Effector memory CD4-positive, alpha-beta T cell (primary cell): ENCODE measurements around the gene SEMA5B.

Experiments
- DNase-seq, 3 donors: peaks; one replicate each; pipeline ENCODE4 v3.0.0-alpha.2; 2020
- H3K27ac ChIP-seq: 2 replicates; pipeline ENCODE4 v1.7.0; 2013; ENCODE audit warnings: mild to moderate bottlenecking, low read length, moderate library complexity; ENCODE audit not compliant: insufficient read depth, poor library complexity, severe bottlenecking
- H3K27me3 ChIP-seq: replicated peaks from 2 replicates; pipeline ENCODE4 v1.7.0; 2013; ENCODE audit warnings: mild to moderate bottlenecking, low read length; ENCODE audit not compliant: insufficient read depth, control insufficient read depth, poor library complexity, severe bottlenecking
- H3K36me3 ChIP-seq: 2 replicates; pipeline ENCODE4 v1.7.0; 2013; ENCODE audit warnings: mild to moderate bottlenecking, low read length, moderate library complexity; ENCODE audit not compliant: control insufficient read depth, insufficient read depth
- H3K4me1 ChIP-seq: 2 replicates; pipeline ENCODE4 v1.7.0; 2013; ENCODE audit warnings: low read length, mild to moderate bottlenecking; ENCODE audit not compliant: control insufficient read depth, insufficient read depth, poor library complexity, severe bottlenecking
- H3K4me3 ChIP-seq: 2 replicates; pipeline ENCODE4 v1.7.0; 2013; ENCODE audit warnings: low read length, low read depth, mild to moderate bottlenecking; ENCODE audit not compliant: insufficient read depth, poor library complexity, severe bottlenecking
- H3K9me3 ChIP-seq: 2 replicates; pipeline ENCODE4 v1.7.0; 2013; ENCODE audit warnings: mild to moderate bottlenecking, low read length, moderate library complexity; ENCODE audit not compliant: control insufficient read depth

SEMA5B gene

GRCh38 chr3:123058505-123058904, 30.9 kb upstream of the SEMA5B start:
- Histone ChIP-seq H3K27ac (no peak overlapping the region), H3K9me3 (no peaks in the 10 kb centered on the region), H3K4me3 (no peak overlapping the region), H3K27me3 (no peaks in the 10 kb centered on the region), H3K36me3 (no peaks in the 10 kb centered on the region), H3K4me1 (no peaks in the 10 kb centered on the region)
- no peak for DNase-seq

- Histone ChIP-seq H3K4me3 (no peak overlapping the region), H3K27me3 (no peaks in the 10 kb centered on the region), H3K36me3 (no peaks in the 10 kb centered on the region), H3K27ac (no peak overlapping the region), H3K9me3 (no peaks in the 10 kb centered on the region), H3K4me1 (no peaks in the 10 kb centered on the region)
- no peak for DNase-seq
Observed at GRCh38 chr3:123055352-123055751, 27.8 kb upstream of the SEMA5B start.

- DNase-seq: no peak
- Histone ChIP-seq H3K27ac (no peak overlapping the region), H3K27me3 (no peaks in the 10 kb centered on the region), H3K4me3 (no peak overlapping the region), H3K9me3 (no peaks in the 10 kb centered on the region), H3K4me1 (no peaks in the 10 kb centered on the region), H3K36me3 (no peaks in the 10 kb centered on the region)
Observed at GRCh38 chr3:123054931-123055330, 27.4 kb upstream of the SEMA5B start.

- no peak for DNase-seq
Observed at GRCh38 chr3:123054109-123054778, 26.7 kb upstream of the SEMA5B start.

GRCh38 chr3:123053107-123053506, 25.5 kb upstream of the SEMA5B start:
- no peak overlapping the region for H3K4me3 ChIP-seq
- H3K4me1 ChIP-seq: no peaks in the 10 kb centered on the region
- H3K27me3 ChIP-seq: no peaks in the 10 kb centered on the region
- no peaks in the 10 kb centered on the region for H3K36me3 ChIP-seq
- H3K9me3 ChIP-seq: no peaks in the 10 kb centered on the region
- DNase-seq: no peak
- H3K27ac ChIP-seq: no peak overlapping the region

More at GRCh38 chr3:123054109-123054778, 26.7 kb upstream of the SEMA5B start:
- Histone ChIP-seq H3K4me1 (no peaks in the 10 kb centered on the region), H3K27ac (no peak overlapping the region), H3K9me3 (no peaks in the 10 kb centered on the region), H3K27me3 (no peaks in the 10 kb centered on the region), H3K4me3 (no peak overlapping the region), H3K36me3 (no peaks in the 10 kb centered on the region)

GRCh38 chr3:123050666-123051065, 23.1 kb upstream of the SEMA5B start:
- H3K27ac ChIP-seq: no peak overlapping the region
- DNase-seq: no peak
- no peaks in the 10 kb centered on the region for H3K9me3 ChIP-seq
- H3K27me3 ChIP-seq: no peaks in the 10 kb centered on the region
- no peak overlapping the region for H3K4me3 ChIP-seq
- H3K4me1 ChIP-seq: no peaks in the 10 kb centered on the region
- no peaks in the 10 kb centered on the region for H3K36me3 ChIP-seq

- Histone ChIP-seq H3K27me3 (no peaks in the 10 kb centered on the region), H3K36me3 (no peaks in the 10 kb centered on the region), H3K4me3 (no peak overlapping the region), H3K4me1 (no peaks in the 10 kb centered on the region), H3K27ac (no peak overlapping the region), H3K9me3 (no peaks in the 10 kb centered on the region)
- no peak for DNase-seq
Observed at GRCh38 chr3:123048480-123049237, 21.1 kb upstream of the SEMA5B start.

GRCh38 chr3:123047062-123047319, 19.4 kb upstream of the SEMA5B start:
- Histone ChIP-seq H3K4me3 (no peak overlapping the region), H3K36me3 (no peaks in the 10 kb centered on the region)

GRCh38 chr3:123046262-123047061, 18.9 kb upstream of the SEMA5B start:
- Histone ChIP-seq H3K9me3 (no peaks in the 10 kb centered on the region), H3K27me3 (no peaks in the 10 kb centered on the region), H3K4me3 (no peak overlapping the region), H3K27ac (no peak overlapping the region), H3K36me3 (no peaks in the 10 kb centered on the region), H3K4me1 (no peaks in the 10 kb centered on the region)
- DNase-seq: no peak

More at GRCh38 chr3:123047062-123047319, 19.4 kb upstream of the SEMA5B start:
- no peak for DNase-seq
- no peak overlapping the region for H3K27ac ChIP-seq
- no peaks in the 10 kb centered on the region for H3K9me3 ChIP-seq
- H3K27me3 ChIP-seq: no peaks in the 10 kb centered on the region
- H3K4me1 ChIP-seq: no peaks in the 10 kb centered on the region
